ENCODE results near the gene OMA1.
"Not testable (repeated sequence)": the region's sequence is repeated elsewhere in the genome, so short reads cannot be mapped to it uniquely, and the experiment has no call there.

Gene OMA1

DNA sequence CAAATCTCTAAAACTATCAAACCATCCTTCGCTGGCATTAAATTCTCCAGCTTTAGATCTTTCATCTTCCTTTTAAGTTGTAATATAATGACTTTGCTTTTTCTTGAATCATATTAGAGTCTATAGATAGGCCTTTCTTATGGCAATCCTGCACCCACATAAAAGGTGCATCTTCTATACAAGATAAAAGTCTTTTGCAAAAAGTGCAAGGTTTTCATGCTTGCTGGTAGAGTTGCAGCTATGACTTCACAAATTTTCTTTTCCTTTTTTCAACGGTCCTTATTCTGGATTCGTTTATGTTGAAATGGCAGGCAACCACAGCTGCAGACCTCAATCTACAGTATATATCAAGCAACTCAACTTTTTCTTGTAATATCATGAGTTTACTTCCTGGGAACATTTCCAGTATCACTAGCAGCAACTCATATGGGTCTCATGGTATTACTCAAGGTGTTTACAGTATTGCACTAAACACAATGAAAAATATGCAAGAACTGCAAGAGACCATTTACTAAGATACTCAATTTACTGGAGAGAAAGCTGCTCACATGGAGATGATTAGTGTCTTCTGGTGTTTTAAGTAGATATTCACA, 22.1 kb downstream of the OMA1 start:
- no peak for DNase-seq

DNA sequence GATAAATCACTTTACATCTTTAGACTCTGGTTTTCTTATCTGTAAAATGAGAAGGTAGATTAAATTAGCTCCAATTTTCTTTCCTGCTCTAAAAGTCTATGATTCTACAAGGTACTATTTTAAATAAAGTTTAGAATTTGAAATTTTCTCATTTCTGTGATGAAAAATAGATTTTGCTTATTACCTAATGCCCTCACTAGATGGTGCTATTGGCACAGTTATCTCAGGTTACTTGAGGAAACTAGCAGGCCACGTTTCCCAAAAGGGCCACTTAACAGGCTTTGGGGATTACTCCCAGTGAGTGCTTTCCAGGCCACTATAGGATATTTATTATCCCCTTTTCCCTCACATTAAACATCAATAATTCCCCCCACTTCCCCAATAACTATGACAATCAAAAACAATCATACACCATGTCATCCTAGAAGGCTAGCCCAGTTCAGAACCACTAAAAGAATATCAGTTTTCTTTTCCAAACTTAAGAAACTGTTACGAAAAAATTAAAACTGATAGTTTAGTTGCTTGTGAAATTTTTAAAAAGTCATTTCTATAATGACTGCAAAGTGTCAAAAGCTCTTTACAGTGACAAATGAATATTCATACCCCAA, 30.6 kb downstream of the OMA1 start:
- no peak for DNase-seq

DNA sequence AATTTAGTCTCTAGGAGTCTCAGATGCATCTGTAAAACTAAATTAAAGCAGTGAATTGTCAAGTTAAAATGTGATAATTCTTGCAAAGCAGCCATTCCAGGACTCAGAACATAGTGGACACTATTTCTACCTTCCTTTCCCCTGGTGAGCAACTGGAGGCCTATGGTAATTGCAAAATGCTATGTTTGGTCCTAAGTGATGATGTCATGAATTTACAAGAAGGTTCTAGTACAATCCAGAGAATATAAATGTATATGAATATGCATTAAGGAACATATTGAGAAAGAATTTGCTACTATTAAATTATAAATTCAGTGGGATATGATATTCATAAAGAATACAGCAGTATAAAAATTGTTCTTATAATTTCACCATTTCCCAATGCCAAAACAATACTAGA, 32.6 kb downstream of the OMA1 start:
- DNase-seq, result no peak

DNA sequence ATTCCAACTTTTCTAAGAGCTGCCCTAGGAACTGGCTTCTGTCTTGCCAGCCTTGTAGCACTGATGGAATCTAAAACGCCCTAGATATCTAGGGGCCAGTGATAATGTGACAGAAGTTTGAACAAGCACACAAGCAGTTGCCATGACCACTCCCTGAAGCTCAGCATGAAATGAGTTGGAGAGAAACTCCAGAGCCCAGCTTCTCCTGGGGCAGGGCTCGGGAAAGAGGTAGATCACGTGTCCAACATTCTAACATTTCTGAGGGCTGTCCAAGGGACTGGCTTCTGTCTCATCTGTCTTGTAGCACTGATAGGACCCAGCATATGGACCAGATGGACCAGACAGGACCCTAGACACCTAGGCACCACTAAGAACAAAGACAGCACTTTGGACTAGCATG, 37.9 kb downstream of the OMA1 start:
- DNase-seq, result no peak

DNA sequence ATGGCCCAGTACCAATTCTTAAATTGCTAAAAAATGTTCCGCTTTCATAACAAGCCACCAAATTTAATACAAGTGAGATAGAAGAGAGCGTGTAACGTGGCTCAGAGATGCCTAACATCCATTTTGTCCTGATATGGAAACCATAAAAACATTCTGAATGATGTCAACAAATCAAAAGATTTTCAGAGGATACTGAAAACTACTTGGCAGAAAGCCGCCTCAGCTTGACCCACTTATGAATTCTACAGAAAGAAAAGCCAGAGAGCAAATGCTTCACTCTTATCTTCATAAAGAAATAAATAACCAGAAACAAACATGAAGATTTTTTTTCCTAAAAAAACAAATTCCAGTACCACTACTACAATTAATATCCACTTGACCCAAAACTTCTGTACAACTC, 41.2 kb downstream of the OMA1 start:
- no peak for DNase-seq

DNA sequence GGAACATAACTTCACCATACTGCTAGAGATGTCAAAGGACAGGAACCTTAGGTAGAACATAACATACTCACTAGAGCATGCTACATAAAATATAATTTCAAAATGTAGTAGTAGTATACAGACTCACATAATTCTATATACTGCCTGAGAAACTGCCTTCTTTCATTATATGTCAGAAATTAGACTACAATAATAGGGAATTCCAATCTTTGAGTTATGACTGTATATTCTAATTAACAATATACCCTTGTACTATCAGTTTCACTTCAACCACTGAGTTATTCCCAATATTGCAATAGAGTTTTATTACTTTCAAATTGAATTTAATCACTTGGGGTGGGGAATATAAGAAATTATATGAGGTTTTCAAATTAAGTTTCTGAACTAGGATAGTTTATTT, 44.0 kb downstream of the OMA1 start:
- DNase-seq, result no peak

DNA sequence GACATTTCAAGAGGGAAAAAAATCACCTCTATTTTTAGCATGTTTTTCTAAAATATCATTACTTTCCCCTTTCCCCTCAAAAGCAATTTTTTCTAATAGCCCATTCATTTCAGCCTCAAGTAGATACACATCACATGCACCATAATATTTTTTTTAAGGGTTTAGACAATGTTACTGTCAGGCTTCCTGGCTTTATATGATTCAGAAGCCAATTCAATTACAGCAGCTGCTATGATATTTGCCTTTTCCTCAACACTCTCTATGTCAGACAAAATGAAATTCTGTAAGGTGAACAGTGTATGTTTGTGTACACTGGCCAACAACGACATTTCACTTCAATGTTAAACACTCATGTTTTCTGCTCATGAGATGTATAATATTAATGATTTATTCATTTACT, 46.5 kb downstream of the OMA1 start:
- no peak for DNase-seq

DNA sequence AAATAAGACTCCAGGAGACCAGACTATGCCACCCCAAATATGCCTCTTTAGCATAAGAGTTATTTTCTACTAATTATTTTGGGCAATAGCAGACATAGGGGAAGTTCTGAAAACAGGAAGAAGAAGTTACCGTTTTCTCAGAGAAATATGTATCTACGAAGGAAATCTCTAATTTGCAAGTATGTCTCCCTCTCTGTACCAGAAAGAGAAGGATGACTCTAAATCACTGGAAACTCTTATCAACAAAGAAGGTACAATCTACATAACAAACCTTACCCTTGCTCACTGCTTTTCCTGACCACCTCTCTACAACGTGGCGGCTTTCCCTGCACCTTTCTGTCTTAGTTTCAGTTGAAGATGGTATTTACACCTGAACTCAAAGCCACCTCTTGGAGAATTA, 49.0 kb downstream of the OMA1 start:
- DNase-seq, result no peak

DNA sequence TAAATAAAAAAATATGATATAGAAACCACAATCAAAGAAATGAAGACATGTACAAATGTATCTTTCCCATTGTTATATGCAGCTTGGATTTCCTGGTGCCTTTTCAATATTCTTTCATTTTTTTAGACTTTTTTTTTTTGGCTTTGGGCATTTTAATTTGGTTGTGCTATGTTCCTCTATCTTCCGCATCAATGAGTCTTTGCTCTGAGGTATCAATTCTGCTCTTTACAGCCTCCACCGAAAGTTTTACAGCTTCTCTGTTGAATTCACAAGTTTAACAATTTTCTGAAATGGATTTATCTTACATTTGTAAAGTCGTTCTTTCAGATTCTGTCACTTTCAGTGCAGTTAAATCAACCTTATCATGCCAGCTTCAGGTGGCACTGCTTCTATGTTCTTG, 50.5 kb downstream of the OMA1 start:
- DNase-seq, result no peak

DNA sequence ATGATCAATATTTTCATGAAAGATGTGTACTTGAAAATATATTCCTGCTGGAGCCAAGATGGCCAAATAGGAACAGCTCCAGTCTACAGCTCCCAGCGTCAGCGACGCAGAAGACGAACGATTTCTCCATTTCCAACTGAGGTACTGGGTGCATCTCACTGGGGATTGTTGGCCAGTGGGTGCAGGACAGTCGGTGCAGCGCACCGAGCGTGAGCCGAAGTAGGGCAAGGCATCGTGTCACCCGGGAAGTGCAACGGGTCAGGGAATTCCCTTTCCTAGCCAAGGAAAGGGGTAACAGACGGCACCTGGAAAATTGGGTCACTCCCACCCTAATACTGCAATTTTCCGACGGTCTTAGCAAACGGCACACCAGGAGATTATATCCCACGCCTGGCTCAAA, 57.6 kb downstream of the OMA1 start:
- DNase-seq, result not testable (repeated sequence)

DNA sequence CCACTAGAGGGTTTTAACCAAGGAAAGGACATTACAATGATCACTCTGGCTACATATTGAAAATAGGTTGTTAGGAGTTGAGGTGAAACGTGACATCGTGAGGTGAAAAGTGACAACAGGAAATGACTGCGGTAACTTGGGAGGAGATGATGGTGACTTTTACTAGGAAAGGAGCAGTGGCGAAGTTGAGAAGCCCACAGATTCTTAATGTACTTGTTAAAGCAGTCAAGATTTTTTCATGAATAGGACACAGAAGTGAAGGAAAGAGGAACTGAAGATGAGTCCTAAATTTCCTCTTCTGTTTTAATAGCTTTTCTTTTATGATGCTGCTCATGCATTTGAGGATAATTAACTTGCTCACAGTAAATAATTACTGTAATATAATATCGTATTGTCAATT, 59.5 kb downstream of the OMA1 start:
- no peak for DNase-seq

DNA sequence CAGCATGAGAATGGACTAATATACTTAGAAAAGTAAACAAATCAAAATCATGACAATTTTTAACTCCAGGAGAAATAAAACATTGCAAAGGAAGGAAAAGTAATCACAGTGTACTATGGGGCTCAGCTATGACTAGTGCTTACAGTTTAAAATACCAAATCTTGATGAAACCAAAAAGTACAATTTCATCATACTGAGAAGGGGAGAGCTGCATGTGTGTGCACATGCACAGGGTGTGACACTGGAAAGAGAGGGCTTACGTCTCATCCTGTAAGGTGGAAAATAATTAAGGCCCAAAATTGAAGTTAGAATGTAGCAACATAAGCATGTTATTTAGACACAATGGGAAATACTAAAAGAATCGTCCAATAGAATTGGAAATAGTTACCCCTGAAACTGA, 64.6 kb downstream of the OMA1 start:
- no peak for DNase-seq

DNA sequence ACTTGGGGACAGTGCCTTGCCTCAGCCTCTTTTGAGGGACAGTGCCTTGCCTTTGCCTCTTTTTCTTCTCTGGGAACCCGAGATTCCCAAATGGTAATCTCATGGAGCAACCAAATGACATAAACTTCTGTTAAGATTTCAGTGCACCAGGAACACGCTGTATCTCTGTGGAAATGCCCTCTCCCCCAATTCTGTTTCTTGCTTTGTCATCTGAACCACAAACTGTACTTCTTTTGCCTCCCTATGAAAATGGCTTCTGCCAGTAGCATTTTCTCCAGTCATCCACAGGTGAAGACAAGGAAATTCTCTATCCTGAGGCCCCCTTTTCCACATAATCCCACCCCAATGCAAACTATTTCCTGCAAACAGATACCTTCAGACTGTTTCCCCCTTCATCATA, 66.3 kb downstream of the OMA1 start:
- no peak for DNase-seq

DNA sequence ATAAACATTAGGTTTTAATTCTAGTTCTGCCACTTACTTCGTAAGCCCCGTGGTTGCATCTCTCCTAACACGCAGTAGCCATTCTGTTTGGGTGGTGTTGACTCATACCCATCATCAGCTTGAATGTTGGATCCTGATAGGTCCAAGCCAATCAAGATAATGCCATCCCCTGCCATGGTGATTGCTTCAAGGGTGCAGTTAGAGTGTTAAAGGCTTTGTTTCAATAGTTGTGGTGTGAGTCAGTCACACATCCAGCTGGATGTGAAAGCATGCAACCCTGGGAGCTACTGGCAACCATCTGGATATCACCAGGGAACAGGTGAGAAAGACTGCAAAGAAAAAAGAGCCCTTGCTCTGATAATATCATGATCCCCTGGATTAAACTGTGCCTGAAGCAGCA, 69.1 kb downstream of the OMA1 start:
- no peak for DNase-seq

DNA sequence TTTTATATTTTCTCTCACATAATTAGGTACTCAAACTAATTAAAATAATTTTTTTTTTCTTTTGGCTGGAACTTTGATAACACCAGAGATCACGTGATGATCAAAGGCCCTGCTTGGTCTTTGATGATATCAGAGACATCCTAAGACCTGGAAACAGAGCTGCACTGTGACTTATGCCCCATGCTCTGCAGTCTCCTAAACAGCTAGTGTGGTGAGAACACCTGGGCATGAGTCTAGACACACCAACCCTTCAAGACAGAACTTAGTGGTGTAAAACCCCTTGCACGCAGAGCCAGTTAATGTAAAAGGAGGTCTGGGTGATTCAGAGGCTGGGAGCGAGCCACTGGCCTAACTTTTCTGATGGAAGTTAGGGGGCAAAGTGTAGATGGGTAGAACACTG, 70.3 kb downstream of the OMA1 start:
- DNase-seq, result no peak

DNA sequence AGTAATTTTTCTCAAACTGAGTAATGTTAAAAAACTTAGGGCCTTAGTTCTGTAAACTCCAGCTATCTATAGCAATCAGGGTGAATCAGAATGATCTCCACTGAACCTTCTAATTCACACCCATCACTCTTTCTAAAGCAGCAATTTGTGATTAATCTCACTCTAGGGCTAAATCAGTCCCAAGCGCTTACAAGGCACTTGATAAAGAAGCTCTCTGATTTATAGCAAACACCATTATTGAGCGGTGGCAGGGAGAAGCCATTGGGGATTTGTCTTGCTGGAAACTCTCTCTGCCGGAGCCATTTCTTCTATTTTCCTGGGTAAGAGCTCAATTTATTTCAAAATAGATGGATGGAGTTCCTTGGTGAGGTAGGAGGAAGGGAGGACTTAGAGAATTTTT, 77.0 kb downstream of the OMA1 start:
- DNase-seq, result no peak

DNA sequence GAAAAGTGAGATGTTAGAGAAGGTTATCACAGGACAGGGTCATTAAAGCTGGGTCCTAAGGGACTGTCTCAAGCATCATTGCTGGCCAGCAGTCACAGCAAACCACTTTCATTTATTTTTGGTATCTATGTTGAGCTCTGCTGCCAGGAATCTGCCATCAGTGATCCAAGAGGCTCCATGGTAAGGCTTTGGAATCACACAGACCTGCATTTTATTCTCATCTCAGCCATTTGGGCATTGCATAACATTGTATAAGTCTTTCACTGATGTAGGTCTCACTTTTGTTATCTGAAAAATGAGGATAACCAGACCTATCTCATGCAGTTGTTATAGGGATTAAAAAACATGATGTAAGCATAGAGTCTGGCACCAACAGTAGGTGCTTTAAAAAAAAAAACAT, 77.5 kb downstream of the OMA1 start:
- no peak for DNase-seq

DNA sequence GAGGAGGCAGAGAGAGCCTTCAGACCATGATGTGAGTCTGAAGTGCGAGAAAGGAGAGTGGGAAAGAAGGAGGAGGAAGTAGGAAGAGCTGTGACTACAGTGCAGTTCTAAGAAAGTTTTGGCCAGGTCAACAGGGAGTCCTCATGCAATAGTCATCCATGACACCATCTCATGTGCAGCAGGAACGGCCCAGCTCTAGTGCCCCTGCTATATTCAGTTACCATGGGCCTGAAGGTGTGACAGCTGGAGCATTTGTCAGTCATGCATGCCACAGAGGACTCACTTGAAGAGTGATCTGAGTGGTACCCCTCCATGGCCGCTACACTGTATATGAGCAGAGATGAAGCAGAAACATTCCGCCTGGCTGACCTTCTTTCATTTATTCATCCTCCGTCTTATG, 77.9 kb downstream of the OMA1 start:
- DNase-seq, result no peak

DNA sequence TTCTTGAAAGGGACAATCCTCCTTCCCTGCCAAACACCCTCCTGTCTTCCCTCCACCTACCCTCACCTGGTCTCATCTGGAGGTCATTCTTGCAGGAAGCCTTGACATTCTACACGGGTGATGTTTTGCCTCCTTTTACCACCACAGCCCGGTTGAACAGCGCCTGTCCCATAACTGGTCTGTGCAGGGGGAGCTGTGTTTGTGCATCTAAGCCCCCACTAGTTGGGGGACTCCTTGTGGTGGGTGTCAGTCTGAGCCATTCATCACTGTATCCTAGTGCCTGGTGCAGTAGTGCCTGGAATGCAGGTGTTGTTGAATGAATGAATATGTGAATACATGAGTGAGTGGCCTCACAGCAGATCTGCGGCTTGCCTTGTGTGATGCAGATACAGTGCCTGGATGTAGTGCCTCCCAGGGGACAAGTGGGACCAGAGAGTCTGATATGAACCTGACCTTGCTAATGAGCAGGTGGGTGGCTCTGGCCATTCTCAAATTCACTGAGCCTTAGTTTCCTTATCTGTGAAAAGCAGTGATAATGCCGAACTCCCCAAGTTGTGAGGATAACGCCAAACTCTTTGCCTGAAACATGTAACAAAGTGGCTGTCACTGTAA, 79.8 kb downstream of the OMA1 start:
- no peak for DNase-seq

DNA sequence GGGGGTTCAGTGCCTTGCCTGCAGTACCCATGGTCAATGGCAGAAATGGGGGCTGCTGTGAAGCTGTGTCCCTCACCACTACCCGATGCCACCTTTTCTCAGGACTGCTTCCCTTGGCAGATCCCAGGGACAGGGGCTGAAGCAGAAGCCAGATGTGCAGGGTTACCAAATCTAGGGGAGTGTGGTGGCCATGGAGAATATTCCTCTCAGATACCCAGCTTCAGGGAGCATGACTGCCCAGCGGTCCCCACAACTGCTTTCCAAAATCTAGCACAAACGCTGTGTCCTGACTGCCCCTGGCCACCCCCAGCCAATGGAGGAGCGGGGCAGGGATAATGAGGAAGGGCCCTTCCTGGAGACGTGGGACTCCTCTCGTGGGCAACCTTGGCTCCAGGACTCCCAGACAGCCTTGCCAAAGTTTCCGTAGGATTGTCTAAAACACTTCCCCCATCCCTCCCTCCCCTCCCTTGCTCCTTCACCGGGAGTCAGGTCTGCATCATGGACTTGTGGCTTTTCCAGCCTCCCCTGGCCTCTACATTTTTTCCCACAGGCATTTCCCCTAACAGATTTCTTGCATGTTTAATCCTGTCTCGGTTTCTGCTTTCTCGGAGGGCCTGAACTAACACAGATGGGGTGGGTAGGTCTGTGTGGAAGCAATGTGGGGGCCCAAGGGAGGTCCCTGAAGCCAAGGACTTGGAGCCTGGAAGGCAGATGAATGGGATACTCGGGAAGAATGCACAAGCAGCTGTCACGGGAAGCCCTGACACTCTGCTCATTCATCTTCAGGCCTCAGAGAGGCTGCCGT, 80.5 kb downstream of the OMA1 start:
- no peak for DNase-seq

DNA sequence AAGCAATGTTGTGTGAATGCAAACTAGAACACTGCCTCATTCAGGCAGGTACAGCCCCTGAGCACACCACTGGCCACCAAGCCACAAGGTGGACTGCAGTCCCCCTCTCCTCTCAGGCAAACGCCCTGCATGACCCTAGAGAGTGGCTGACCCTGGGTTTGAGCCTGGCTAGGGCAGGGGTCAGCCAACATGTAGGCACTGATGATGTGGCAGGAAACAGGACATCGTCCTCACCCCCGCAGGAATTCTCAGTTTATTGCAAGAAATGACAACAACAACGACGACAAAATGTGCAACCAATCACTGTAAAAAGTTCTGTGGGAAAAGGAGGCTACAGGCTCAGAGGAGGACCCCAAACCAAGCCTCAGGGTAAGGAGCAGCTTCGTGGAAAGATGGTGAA, 81.3 kb downstream of the OMA1 start:
- DNase-seq, result no peak

DNA sequence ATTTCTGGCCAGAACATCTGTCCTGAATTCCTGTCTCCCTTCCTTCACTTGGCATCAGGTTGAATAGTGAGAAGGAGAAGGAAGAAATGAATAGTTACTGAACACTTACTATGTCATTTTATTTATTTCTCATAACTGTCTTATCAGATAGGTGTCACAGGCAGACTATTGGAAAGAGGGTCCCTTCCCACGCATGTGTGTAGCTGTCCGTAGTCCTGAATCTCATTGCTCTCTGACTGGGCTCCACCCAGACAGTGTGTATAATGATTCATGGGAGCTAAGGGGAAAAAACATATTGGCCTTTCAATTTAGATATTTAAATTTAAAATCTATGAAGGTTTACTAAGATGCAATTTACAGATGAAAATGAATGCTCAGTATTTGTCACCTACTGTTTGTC, 86.1 kb downstream of the OMA1 start:
- no peak for DNase-seq

DNA sequence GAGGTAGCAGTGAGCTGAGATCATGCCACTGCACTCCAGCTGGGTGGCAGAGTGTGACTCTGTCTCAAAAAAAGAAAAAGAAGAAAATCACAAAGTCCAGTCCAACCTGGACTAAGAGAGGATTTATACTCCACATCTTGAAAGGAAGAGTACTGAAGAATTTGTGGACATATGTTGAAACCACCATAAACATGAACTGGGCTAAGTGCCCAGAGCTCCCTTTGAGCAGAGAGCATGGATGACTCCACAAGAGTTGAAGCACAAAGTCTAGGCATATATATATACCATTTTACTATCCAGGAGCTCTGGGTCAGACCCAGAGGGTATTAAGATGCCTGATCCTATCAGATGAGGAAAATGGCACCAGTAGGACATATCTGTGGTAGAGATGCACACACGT, 86.6 kb downstream of the OMA1 start:
- no peak for DNase-seq

DNA sequence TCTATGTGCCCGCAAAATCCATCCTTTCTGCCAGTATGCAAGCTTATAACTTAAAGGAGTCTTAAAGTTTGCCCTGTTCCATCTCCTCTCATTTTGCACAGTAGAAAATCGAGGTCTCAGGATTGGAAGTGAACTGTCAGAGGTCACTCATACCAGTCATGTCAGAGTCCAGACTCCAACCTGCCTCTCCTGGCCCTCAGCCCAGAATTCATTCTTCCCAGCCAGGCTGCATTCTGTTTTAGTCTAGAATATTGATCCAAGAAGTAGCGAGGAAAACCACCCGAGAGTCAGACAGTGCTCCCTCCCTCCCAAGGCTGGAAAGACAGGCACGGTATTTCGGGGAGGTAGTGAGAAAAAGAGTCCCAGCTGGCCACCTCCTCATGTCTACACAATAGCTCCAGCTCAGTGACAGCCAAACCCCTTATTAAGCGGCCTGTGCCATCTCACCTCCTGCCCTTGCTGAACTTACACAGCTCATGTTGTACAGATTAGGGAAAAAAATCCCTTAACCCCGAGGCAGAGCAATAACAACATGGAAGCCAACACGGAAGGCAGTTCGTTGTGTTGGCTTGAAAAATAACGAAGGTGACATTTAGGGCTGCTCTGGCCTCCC, 89.4 kb downstream of the OMA1 start:
- no peak for DNase-seq
